Measurements from ENCODE around the gene RBX1. TPM values are rescaled to one million over a fixed set of nuclear protein-coding genes. Genes with fewer than 3 reads are reported as not detected.
A peak's percentile ranks its signal among the peaks of the same experiment; 100 is the strongest.
"Not testable (repeated sequence)": the region's sequence is repeated elsewhere in the genome, so short reads cannot be mapped to it uniquely, and the experiment has no call there.

RBX1 gene
- 54.8 TPM for total RNA-seq

DNA sequence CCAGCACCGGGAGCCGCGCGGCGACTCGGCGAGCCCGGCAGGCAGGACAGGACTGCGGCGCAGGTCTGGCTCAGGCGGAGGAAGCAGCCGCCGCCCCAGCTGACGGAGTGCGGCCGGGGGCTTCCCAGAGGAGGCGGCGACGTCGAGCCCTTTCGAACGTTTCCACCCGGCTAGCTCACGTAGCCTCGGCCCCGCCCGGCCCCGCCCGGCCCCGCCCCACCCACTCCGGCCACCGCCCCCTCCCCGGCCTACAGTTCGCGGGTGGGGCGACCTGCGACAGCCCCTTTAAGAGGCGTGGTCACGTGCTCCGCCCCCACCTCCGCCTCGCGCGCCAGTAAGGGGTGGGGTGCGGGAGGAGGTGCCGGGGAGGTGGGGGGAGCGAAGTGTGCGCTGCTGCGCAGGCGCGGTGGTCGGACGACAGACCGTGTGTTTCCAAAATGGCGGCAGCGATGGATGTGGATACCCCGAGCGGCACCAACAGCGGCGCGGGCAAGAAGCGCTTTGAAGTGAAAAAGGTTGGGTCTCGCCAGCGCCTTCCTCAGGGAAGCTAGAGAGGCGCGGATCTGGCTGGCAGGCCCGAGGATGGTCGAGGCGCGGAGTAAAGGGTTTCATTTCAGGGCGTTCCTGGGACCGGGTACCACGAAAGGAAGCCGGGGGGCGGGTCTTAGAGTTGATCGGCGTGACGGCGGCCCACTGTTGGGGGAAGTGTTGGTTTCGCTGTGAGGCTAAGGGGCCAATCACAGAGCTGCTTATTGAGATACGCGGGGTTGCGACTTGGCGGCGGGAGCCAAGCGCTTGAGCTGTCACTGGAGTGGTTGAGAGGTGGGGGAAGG lies at the start of gene RBX1:
Gene RBX1, plus strand, starts transcription at position 417 of the 833 bp plus-strand sequence. Its CDS starts 21 bp downstream, at position 438.
- intact Hi-C loops (cut with DNase I) = loop anchor here (1.0 kb wide), 2 partner anchors 71 to 141 kb away; partner anchors contain the start of gene EP300
- Histone ChIP-seq H3K36me3 (peaks cover 0 to 12% of the 10 kb centered on the region in 2 donors), H3K4me3 (peak within 1 kb of the TSS; percentile 65 to 85), H3K4me1 (peaks cover 22% of the 10 kb centered on the region), H3K9me3 (no peaks in the 10 kb centered on the region), H3K27me3 (no peaks in the 10 kb centered on the region), H3K27ac (peak within 1 kb of the TSS; percentile 96)
- TF ChIP-seq, protein P1, sequence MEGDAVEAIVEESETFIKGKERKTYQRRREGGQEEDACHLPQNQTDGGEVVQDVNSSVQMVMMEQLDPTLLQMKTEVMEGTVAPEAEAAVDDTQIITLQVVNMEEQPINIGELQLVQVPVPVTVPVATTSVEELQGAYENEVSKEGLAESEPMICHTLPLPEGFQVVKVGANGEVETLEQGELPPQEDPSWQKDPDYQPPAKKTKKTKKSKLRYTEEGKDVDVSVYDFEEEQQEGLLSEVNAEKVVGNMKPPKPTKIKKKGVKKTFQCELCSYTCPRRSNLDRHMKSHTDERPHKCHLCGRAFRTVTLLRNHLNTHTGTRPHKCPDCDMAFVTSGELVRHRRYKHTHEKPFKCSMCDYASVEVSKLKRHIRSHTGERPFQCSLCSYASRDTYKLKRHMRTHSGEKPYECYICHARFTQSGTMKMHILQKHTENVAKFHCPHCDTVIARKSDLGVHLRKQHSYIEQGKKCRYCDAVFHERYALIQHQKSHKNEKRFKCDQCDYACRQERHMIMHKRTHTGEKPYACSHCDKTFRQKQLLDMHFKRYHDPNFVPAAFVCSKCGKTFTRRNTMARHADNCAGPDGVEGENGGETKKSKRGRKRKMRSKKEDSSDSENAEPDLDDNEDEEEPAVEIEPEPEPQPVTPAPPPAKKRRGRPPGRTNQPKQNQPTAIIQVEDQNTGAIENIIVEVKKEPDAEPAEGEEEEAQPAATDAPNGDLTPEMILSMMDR (IDR thresholded peaks at IDR 0.05) = no peak
- TF ChIP-seq POLR2A (IDR thresholded peaks at IDR 0.05) = peak in 1 of 2 donors; percentile 89
- TF ChIP-seq POLR2AphosphoS5 (IDR thresholded peaks at IDR 0.05; ENCODE audit: insufficient read depth in 1 of 2, low read depth in 1 of 2) = peak; percentile 94 to 96
- DNase-seq (ENCODE audit: extremely low spot score in 2 of 2) = peak; percentile 99

DNA sequence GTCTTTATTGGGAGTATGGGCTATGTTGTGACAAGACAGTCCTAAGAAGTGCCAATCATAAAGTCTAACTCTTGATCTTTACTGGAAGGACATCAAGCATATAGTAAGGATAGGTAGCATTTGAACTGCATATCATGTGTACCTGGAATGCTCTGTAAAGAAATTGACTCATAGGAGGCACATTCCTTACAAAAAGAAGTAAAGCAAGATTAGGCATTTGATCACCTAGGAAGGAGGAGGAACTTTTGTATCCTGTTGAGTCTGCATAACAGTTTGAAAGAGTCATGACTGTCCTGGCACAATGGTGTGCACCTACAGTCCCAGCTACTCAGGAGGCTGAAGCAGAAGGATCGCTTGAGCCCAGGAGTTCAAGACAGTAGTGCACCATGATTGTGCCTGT lies 47.1 kb upstream of the RBX1 start:
- TF ChIP-seq, protein P1 (IDR thresholded peaks at IDR 0.05) = no peak
- no peak for TF ChIP-seq POLR2A (IDR thresholded peaks at IDR 0.05)
- no peak for TF ChIP-seq POLR2AphosphoS5 (IDR thresholded peaks at IDR 0.05; ENCODE audit: insufficient read depth in 1 of 2, low read depth in 1 of 2)
- H3K9me3 ChIP-seq = no peaks in the 10 kb centered on the region
- no peaks in the 10 kb centered on the region for H3K27me3 ChIP-seq
- H3K4me1 ChIP-seq = no peaks in the 10 kb centered on the region
- no peak overlapping the region for H3K27ac ChIP-seq
- no peak overlapping the region for H3K4me3 ChIP-seq
- intact Hi-C loops (cut with DNase I) = no loop called here
- no peak for DNase-seq (ENCODE audit: extremely low spot score in 2 of 2)
- H3K36me3 ChIP-seq = peaks cover 0 to under 1% of the 10 kb centered on the region in 2 donors

DNA sequence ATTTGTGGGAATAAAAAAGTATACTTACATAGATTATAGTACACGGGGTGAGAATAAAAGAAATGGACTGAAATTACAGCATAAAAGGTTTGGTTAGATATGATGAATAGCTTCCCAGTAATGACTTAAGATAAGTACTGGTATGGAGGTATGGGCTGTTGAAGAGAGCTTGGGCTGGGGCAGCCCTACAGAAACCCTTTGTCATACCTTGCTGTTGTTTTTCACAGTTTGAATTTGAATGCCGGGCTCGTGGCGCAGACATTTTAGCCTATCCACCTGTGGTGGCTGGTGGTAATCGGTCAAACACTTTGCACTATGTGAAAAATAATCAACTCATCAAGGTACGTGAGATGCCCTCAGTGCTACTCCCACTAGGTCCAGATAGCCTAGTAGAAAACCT lies 42.3 kb upstream of the RBX1 start:
- H3K27me3 ChIP-seq = no peaks in the 10 kb centered on the region
- H3K36me3 ChIP-seq = peaks cover 0 to 14% of the 10 kb centered on the region in 2 donors
- TF ChIP-seq POLR2AphosphoS5 (IDR thresholded peaks at IDR 0.05; ENCODE audit: insufficient read depth in 1 of 2, low read depth in 1 of 2) (no peak), POLR2A (IDR thresholded peaks at IDR 0.05) (no peak)
- TF ChIP-seq, protein P1 (IDR thresholded peaks at IDR 0.05) = no peak
- H3K4me1 ChIP-seq = no peaks in the 10 kb centered on the region
- H3K27ac ChIP-seq = no peak overlapping the region
- DNase-seq (ENCODE audit: extremely low spot score in 2 of 2) = no peak
- no peaks in the 10 kb centered on the region for H3K9me3 ChIP-seq
- H3K4me3 ChIP-seq = no peak overlapping the region
- intact Hi-C loops (cut with DNase I) = no loop called here

DNA sequence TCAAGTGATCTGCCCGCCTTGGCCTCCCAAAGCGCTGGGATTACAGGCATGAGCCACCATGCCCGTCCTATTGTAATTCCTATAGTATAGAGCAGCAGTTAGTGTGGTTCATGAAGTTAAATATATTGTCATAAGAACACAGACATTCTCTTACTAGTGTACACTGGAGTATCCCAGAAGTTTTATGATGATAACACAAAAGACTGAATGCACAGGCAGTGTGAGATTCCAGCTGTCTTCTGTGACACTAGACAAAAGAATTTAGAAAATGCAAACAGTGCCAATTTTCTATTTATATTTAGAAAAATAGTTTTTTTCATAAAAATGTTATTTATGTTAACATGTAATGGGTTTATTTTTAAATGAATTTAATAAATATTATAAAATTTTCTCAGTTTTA lies 39.4 kb upstream of the RBX1 start:
- no peaks in the 10 kb centered on the region for H3K27me3 ChIP-seq
- intact Hi-C loops (cut with DNase I) = no loop called here
- no peaks in the 10 kb centered on the region for H3K4me1 ChIP-seq
- H3K27ac ChIP-seq = no peak overlapping the region
- no peak overlapping the region for H3K4me3 ChIP-seq
- H3K36me3 ChIP-seq = peaks cover 0 to 31% of the 10 kb centered on the region in 2 donors
- no peak for TF ChIP-seq POLR2A (IDR thresholded peaks at IDR 0.05)
- TF ChIP-seq POLR2AphosphoS5 (IDR thresholded peaks at IDR 0.05; ENCODE audit: insufficient read depth in 1 of 2, low read depth in 1 of 2) = no peak
- TF ChIP-seq, protein P1 (IDR thresholded peaks at IDR 0.05) = no peak
- no peak for DNase-seq (ENCODE audit: extremely low spot score in 2 of 2)
- no peaks in the 10 kb centered on the region for H3K9me3 ChIP-seq

DNA sequence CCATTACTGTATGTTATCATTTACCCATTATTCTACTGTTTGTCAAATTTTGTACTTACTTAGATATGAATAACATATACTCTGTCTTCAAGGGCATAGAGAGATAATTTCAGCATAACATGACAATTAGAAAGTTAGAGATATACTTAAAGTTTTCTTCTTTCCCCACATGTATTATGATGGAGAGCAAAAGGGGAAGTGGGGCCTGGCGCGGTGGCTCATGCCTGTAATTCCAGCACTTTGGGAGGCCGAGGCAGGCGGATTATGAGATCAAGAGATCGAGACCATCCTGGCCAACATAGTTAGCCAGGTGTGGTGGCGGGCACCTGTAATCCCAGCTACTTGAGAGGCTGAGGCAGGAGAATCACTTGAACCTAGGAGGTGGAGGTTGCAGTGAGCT lies 38.2 kb upstream of the RBX1 start:
- peaks cover 0 to 34% of the 10 kb centered on the region in 2 donors for H3K36me3 ChIP-seq
- H3K27me3 ChIP-seq; intact Hi-C loops (cut with DNase I); H3K27ac ChIP-seq; H3K9me3 ChIP-seq; H3K4me3 ChIP-seq; H3K4me1 ChIP-seq; DNase-seq (ENCODE audit: extremely low spot score in 2 of 2): not testable (repeated sequence)

All from vagina (tissue), 2 donors.